ENCODE measurements around the gene FAF2.

FAF2 gene

GRCh38 chr5:176489077-176489476 is 40.9 kb downstream of the FAF2 start:
- Histone ChIP-seq H3K4me3 (replicated peaks; ENCODE audit: insufficient read depth, low read length) (no peak overlapping the region), H3K27ac (replicated peaks) (no peak overlapping the region), H3K27me3 (ENCODE audit: insufficient read depth, poor library complexity, severe bottlenecking) (no peaks in the 10 kb centered on the region)
- TF ChIP-seq SPI1 (IDR thresholded peaks at IDR 0.05; ENCODE audit: borderline replicate concordance, low read depth) (no peak), POLR2AphosphoS5 (IDR thresholded peaks at IDR 0.05; ENCODE audit: low read depth) (no peak), GABPA (IDR thresholded peaks at IDR 0.05; ENCODE audit: low read depth) (no peak)
- TF ChIP-seq, protein P1, sequence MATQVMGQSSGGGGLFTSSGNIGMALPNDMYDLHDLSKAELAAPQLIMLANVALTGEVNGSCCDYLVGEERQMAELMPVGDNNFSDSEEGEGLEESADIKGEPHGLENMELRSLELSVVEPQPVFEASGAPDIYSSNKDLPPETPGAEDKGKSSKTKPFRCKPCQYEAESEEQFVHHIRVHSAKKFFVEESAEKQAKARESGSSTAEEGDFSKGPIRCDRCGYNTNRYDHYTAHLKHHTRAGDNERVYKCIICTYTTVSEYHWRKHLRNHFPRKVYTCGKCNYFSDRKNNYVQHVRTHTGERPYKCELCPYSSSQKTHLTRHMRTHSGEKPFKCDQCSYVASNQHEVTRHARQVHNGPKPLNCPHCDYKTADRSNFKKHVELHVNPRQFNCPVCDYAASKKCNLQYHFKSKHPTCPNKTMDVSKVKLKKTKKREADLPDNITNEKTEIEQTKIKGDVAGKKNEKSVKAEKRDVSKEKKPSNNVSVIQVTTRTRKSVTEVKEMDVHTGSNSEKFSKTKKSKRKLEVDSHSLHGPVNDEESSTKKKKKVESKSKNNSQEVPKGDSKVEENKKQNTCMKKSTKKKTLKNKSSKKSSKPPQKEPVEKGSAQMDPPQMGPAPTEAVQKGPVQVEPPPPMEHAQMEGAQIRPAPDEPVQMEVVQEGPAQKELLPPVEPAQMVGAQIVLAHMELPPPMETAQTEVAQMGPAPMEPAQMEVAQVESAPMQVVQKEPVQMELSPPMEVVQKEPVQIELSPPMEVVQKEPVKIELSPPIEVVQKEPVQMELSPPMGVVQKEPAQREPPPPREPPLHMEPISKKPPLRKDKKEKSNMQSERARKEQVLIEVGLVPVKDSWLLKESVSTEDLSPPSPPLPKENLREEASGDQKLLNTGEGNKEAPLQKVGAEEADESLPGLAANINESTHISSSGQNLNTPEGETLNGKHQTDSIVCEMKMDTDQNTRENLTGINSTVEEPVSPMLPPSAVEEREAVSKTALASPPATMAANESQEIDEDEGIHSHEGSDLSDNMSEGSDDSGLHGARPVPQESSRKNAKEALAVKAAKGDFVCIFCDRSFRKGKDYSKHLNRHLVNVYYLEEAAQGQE (IDR thresholded peaks at IDR 0.05; ENCODE audit: insufficient replicate concordance, low read depth): no peak
- TF ChIP-seq, protein P2, sequence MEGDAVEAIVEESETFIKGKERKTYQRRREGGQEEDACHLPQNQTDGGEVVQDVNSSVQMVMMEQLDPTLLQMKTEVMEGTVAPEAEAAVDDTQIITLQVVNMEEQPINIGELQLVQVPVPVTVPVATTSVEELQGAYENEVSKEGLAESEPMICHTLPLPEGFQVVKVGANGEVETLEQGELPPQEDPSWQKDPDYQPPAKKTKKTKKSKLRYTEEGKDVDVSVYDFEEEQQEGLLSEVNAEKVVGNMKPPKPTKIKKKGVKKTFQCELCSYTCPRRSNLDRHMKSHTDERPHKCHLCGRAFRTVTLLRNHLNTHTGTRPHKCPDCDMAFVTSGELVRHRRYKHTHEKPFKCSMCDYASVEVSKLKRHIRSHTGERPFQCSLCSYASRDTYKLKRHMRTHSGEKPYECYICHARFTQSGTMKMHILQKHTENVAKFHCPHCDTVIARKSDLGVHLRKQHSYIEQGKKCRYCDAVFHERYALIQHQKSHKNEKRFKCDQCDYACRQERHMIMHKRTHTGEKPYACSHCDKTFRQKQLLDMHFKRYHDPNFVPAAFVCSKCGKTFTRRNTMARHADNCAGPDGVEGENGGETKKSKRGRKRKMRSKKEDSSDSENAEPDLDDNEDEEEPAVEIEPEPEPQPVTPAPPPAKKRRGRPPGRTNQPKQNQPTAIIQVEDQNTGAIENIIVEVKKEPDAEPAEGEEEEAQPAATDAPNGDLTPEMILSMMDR (IDR thresholded peaks at IDR 0.05; ENCODE audit: insufficient read depth, low read length): no peak
- DNase-seq (ENCODE audit: low read depth in 1 of 2, low spot score in 1 of 2): no peak

GRCh38 chr5:176490301-176490700 is 42.1 kb downstream of the FAF2 start:
- no peak overlapping the region for H3K4me3 ChIP-seq (replicated peaks; ENCODE audit: insufficient read depth, low read length)
- TF ChIP-seq, protein P1 (IDR thresholded peaks at IDR 0.05; ENCODE audit: insufficient replicate concordance, low read depth): no peak
- TF ChIP-seq GABPA (IDR thresholded peaks at IDR 0.05; ENCODE audit: low read depth) (no peak), POLR2AphosphoS5 (IDR thresholded peaks at IDR 0.05; ENCODE audit: low read depth) (no peak), SPI1 (IDR thresholded peaks at IDR 0.05; ENCODE audit: borderline replicate concordance, low read depth) (no peak)
- TF ChIP-seq, protein P2 (IDR thresholded peaks at IDR 0.05; ENCODE audit: insufficient read depth, low read length): no peak
- DNase-seq (ENCODE audit: low read depth in 1 of 2, low spot score in 1 of 2): no peak
- no peak overlapping the region for H3K27ac ChIP-seq (replicated peaks)
- H3K27me3 ChIP-seq (ENCODE audit: insufficient read depth, poor library complexity, severe bottlenecking): no peaks in the 10 kb centered on the region

DNA sequence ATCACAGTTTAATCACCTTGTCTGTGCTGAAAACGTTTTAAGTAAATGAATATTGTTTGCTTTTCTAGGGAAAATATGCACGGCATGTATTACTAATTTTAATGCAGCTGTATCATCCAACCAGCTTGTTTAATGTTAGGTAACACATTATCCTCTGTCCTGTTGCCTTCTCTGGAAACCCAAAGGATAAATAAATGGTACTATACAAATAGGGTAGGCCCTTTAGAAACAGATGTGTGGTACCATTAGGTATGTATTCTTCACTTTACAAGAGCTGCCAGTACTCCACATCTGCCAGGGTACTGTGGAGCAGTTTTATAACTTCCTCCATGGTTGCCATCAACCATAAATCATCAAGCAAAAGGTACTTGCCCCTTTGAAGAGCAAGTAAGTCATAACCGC is 42.9 kb downstream of the FAF2 start:
- Histone ChIP-seq H3K27ac (replicated peaks) (no peak overlapping the region), H3K4me3 (replicated peaks; ENCODE audit: insufficient read depth, low read length) (no peak overlapping the region), H3K27me3 (ENCODE audit: insufficient read depth, poor library complexity, severe bottlenecking) (no peaks in the 10 kb centered on the region)
- TF ChIP-seq GABPA (IDR thresholded peaks at IDR 0.05; ENCODE audit: low read depth): no peak
- TF ChIP-seq, protein P1 (IDR thresholded peaks at IDR 0.05; ENCODE audit: insufficient replicate concordance, low read depth): no peak
- no peak for DNase-seq (ENCODE audit: low read depth in 1 of 2, low spot score in 1 of 2)

GRCh38 chr5:176491901-176492300 is 43.7 kb downstream of the FAF2 start:
- no peak for TF ChIP-seq SPI1 (IDR thresholded peaks at IDR 0.05; ENCODE audit: borderline replicate concordance, low read depth)
- Histone ChIP-seq H3K27ac (replicated peaks) (no peak overlapping the region), H3K27me3 (ENCODE audit: insufficient read depth, poor library complexity, severe bottlenecking) (no peaks in the 10 kb centered on the region), H3K4me3 (replicated peaks; ENCODE audit: insufficient read depth, low read length) (no peak overlapping the region)
- no peak for DNase-seq (ENCODE audit: low read depth in 1 of 2, low spot score in 1 of 2)

Measured in HL-60 (cell line).